Ascending aorta (tissue), 2 donors: Measurements from ENCODE around the gene CA10. TPM values are rescaled to one million over a fixed set of nuclear protein-coding genes. Genes with fewer than 3 reads are reported as not detected.

Source experiments
- DNase-seq, 2 donors: peaks; one replicate each; pipeline ENCODE4 v3.0.0-alpha.2; 2019; ENCODE audit warnings: low spot score in 2 of 2
- H3K27ac ChIP-seq, 2 donors: fragments of 200-600 bp; sonication (generic); one replicate each; pipeline ENCODE4 v1.5.1; 2016 to 2017; ENCODE audit warnings: mild to moderate bottlenecking in 1 of 2
- H3K27me3 ChIP-seq: fragments of 200-600 bp; sonication (generic); one replicate; pipeline ENCODE4 v1.5.1; 2017
- H3K36me3 ChIP-seq, 2 donors: fragments of 200-600 bp; sonication (generic); one replicate each; pipeline ENCODE4 v1.5.1; 2016
- H3K4me1 ChIP-seq, 2 donors: fragments of 200-600 bp; sonication (generic); one replicate each; pipeline ENCODE4 v1.5.1; 2016 to 2017; ENCODE audit warnings: mild to moderate bottlenecking in 1 of 2
- H3K4me3 ChIP-seq, 2 donors: fragments of 200-600 bp; sonication (generic); one replicate each; pipeline ENCODE4 v1.5.1; 2016 to 2017; ENCODE audit warnings: mild to moderate bottlenecking in 1 of 2
- H3K9me3 ChIP-seq, 2 donors: fragments of 200-600 bp; sonication (generic); one replicate each; pipeline ENCODE4 v1.5.1; 2016
- intact Hi-C: fragments of 100-400 bp; cut with DNase I; formaldehyde crosslinking; loops from one replicate; pipeline ENCODE4 v1.15.1; 2023
- total RNA-seq: library from RNA; depleted of rRNA; stranded (reverse); fragments of >200 nt; gene quantifications from one replicate; pipeline ENCODE4 v1.1.0, GENCODE V29; 2016
- TF ChIP-seq, protein P1 (sequence below), 3 experiments: fragments of 200-600 bp in 2 of 3; fragments of 450-650 bp in 1 of 3; sonication (generic) in 2 of 3; IDR thresholded peaks; one replicate each; pipeline ENCODE4 v1.5.1; 2016 to 2019; ENCODE audit warnings: antibody characterized with exemption in 3 of 3, mild to moderate bottlenecking in 1 of 3, moderate library complexity in 1 of 3

The CA10 gene
- total RNA-seq, 1 donor from 2014 or later, result not detected

DNA sequence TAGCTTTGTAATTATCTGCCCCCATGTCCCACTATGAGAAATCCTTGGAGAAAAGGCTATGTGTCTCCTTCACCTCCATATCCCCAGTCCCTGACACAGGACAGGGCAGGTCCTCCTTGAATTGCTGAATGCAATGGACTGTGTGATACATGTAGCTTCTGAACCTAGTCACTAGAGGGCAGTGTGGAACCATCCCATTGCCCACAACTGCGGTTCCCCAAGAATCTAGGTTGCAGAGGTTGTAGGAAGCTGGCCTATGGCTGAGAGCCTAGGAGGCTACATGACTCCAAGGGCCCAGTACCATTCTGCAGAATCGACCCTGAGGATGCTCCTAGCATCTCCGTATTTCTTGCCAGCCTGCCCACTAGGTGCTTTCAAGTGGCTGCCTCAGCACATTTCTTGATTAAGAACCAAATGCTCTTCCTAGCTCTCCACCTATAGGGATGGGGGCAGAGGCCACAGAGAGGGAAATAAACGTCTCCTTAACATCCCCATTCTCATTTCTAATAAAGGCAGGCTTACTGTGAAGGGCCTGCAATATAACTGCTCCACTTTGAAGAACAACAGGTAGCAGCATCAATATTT, 394.0 kb downstream of the CA10 start:
- no peak for DNase-seq
- Histone ChIP-seq H3K27ac (no peak overlapping the region), H3K4me1 (no peaks in the 10 kb centered on the region), H3K9me3 (no peaks in the 10 kb centered on the region), H3K36me3 (no peaks in the 10 kb centered on the region), H3K27me3 (no peaks in the 10 kb centered on the region), H3K4me3 (no peak overlapping the region)
- intact Hi-C loops, result loop anchor here (10.0 kb wide), 1 partner anchor 340 kb away; no protein-coding TSS in a partner anchor
- TF ChIP-seq, protein P1, sequence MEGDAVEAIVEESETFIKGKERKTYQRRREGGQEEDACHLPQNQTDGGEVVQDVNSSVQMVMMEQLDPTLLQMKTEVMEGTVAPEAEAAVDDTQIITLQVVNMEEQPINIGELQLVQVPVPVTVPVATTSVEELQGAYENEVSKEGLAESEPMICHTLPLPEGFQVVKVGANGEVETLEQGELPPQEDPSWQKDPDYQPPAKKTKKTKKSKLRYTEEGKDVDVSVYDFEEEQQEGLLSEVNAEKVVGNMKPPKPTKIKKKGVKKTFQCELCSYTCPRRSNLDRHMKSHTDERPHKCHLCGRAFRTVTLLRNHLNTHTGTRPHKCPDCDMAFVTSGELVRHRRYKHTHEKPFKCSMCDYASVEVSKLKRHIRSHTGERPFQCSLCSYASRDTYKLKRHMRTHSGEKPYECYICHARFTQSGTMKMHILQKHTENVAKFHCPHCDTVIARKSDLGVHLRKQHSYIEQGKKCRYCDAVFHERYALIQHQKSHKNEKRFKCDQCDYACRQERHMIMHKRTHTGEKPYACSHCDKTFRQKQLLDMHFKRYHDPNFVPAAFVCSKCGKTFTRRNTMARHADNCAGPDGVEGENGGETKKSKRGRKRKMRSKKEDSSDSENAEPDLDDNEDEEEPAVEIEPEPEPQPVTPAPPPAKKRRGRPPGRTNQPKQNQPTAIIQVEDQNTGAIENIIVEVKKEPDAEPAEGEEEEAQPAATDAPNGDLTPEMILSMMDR (IDR thresholded peaks at IDR 0.05), result peak; percentile 32 to 74 (median 56)

DNA sequence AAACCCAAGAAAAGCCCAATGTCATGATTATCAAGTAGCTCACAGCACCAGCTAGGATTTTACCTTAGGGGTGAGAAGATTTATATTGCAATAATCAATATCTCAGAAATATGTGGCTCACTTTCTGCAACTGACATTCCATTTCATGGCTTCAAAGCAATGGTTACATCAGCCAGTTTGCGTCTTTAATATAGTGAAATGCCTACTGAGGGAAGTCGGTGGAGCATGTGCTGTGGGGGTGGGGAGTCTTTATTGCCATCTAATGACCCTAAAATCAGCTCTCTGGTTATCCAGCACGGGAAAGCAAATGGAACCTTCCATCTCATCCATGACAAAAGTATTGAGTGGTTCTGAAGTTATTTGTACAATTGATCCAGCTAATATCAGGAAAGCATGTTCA, 395.5 kb downstream of the CA10 start:
- no peak for DNase-seq
- intact Hi-C loops, result loop anchor here (10.0 kb wide), 1 partner anchor 342 kb away; no protein-coding TSS in a partner anchor
- H3K27me3 ChIP-seq, result no peaks in the 10 kb centered on the region
- no peak overlapping the region for H3K27ac ChIP-seq
- no peaks in the 10 kb centered on the region for H3K9me3 ChIP-seq
- no peaks in the 10 kb centered on the region for H3K4me1 ChIP-seq
- no peaks in the 10 kb centered on the region for H3K36me3 ChIP-seq
- TF ChIP-seq, protein P1 (IDR thresholded peaks at IDR 0.05), result no peak
- no peak overlapping the region for H3K4me3 ChIP-seq

DNA sequence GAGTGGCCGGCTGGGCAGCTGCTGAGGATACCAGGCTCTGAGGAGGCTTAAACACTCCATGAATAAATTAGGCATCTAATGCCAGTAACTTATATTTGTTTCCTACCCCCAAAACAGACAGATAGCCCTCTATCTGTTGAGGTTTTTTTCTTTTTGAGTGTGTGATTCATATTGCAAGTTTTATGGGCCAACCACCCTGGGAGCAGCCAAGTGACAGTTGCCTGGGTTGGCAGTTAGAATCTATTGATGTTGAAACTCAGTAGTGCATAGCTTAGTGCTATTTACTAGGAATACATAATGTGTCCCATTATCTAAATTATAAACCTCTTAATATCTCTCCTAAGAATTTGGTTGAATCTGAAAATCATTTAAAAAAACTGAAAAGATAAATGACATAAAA, 397.4 kb downstream of the CA10 start:
- H3K4me1 ChIP-seq, result no peaks in the 10 kb centered on the region
- H3K27ac ChIP-seq, result no peak overlapping the region
- no peaks in the 10 kb centered on the region for H3K9me3 ChIP-seq
- intact Hi-C loops, result loop anchor here (10.0 kb wide), 1 partner anchor 344 kb away; no protein-coding TSS in a partner anchor
- DNase-seq, result no peak
- no peak overlapping the region for H3K4me3 ChIP-seq
- H3K27me3 ChIP-seq, result no peaks in the 10 kb centered on the region
- TF ChIP-seq, protein P1 (IDR thresholded peaks at IDR 0.05), result no peak
- H3K36me3 ChIP-seq, result no peaks in the 10 kb centered on the region

DNA sequence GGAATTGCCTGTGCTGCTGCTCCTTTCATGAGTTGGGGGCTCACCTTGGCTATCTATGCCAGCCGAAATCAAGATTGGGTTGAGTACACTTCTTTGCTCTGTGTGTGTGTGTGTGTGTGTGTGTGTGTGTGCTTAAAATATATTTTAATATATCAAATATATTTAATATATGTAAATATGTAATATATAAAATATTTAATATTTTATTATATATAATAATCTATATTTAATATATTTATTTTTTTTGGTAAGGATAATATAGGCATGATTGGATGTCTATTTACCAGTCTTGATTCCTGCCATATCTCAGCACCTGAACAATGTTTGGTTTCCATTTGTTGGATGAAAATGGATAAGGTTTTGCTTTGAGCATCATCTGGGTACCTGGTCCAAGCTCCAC, 399.3 kb downstream of the CA10 start:
- Histone ChIP-seq H3K9me3 (no peaks in the 10 kb centered on the region), H3K36me3 (no peaks in the 10 kb centered on the region), H3K27me3 (no peaks in the 10 kb centered on the region), H3K4me3 (no peak overlapping the region), H3K27ac (no peak overlapping the region), H3K4me1 (no peaks in the 10 kb centered on the region)
- TF ChIP-seq, protein P1 (IDR thresholded peaks at IDR 0.05), result no peak
- intact Hi-C loops, result no loop called here
- DNase-seq, result no peak

DNA sequence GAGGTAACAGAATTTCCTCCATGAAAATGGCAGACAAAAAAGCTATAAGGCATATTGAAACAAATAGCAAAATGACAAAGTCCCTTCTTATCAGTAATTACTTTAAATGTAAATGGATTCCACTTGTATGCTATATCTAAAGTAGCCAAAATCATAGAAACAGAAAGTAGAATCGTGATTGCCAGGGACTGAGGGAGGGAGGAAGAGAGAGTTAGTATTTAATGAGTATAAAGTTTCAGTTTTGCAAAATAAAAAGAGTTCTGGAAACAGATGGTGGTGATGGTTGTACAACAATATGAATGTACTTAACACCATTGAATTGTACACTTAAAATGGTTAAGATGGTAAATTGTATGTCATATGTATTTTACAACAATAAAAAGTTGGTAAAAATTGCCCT, 407.4 kb downstream of the CA10 start:
- DNase-seq, result no peak
- Histone ChIP-seq H3K27ac (no peak overlapping the region), H3K4me1 (no peaks in the 10 kb centered on the region), H3K9me3 (no peaks in the 10 kb centered on the region), H3K4me3 (no peak overlapping the region), H3K36me3 (no peaks in the 10 kb centered on the region), H3K27me3 (no peaks in the 10 kb centered on the region)
- TF ChIP-seq, protein P1 (IDR thresholded peaks at IDR 0.05), result no peak
- intact Hi-C loops, result no loop called here
